ENCODE results near the gene MAP3K7.

Gene MAP3K7

GRCh38 chr6:90483956-90484355, 102.9 kb downstream of the MAP3K7 start:
- no peak overlapping the region for H3K27ac ChIP-seq (ENCODE audit: low read depth, low read length)
- H3K36me3 ChIP-seq (ENCODE audit: control insufficient read depth, insufficient read depth, low read length): no peaks in the 10 kb centered on the region
- H3K27me3 ChIP-seq (ENCODE audit: control insufficient read depth, insufficient read depth, low read length): no peaks in the 10 kb centered on the region
- no peak overlapping the region for H3K4me3 ChIP-seq (ENCODE audit: low read depth, low read length)
- H3K9me3 ChIP-seq (ENCODE audit: control insufficient read depth, insufficient read depth, low read length): peaks cover 10% of the 10 kb centered on the region
- H3K4me1 ChIP-seq (ENCODE audit: control insufficient read depth, insufficient read depth, low read length): peaks cover 26% of the 10 kb centered on the region
- H3K9ac ChIP-seq (ENCODE audit: low read depth, low read length): no peak overlapping the region

GRCh38 chr6:90483116-90483839, 103.6 kb downstream of the MAP3K7 start:
- Histone ChIP-seq H3K27me3 (ENCODE audit: control insufficient read depth, insufficient read depth, low read length) (no peaks in the 10 kb centered on the region), H3K27ac (ENCODE audit: low read depth, low read length) (no peak overlapping the region), H3K9ac (ENCODE audit: low read depth, low read length) (no peak overlapping the region), H3K4me1 (ENCODE audit: control insufficient read depth, insufficient read depth, low read length) (peaks cover 32% of the 10 kb centered on the region), H3K36me3 (ENCODE audit: control insufficient read depth, insufficient read depth, low read length) (no peaks in the 10 kb centered on the region), H3K4me3 (ENCODE audit: low read depth, low read length) (no peak overlapping the region), H3K9me3 (ENCODE audit: control insufficient read depth, insufficient read depth, low read length) (peaks cover 10% of the 10 kb centered on the region)

DNA sequence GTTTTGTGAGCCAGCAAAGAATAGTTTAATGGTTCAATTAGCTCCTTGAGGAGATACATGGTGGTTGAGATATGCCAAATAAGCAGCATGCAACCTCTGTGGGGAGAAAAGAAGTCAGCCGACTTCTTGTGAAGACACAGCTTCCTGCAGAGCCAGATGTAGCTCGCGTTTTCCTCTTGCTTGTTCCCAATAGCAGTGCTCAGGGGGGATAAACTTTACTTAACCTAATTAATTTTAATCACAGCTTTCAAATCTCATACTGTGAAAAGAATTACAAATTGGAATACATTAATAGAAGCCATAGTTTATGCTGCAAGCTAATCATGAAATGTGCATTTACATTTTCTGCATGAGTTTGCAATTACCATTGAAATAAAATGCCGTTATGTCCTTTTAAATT, 106.2 kb downstream of the MAP3K7 start:
- H3K4me1 ChIP-seq (ENCODE audit: control insufficient read depth, insufficient read depth, low read length): peaks cover 36% of the 10 kb centered on the region
- H3K36me3 ChIP-seq (ENCODE audit: control insufficient read depth, insufficient read depth, low read length): no peaks in the 10 kb centered on the region
- no peak overlapping the region for H3K27ac ChIP-seq (ENCODE audit: low read depth, low read length)
- no peak overlapping the region for H3K4me3 ChIP-seq (ENCODE audit: low read depth, low read length)
- H3K9ac ChIP-seq (ENCODE audit: low read depth, low read length): no peak overlapping the region
- H3K27me3 ChIP-seq (ENCODE audit: control insufficient read depth, insufficient read depth, low read length): no peaks in the 10 kb centered on the region
- H3K9me3 ChIP-seq (ENCODE audit: control insufficient read depth, insufficient read depth, low read length): 0 out of 2 replicates have a peak, but pooled peaks cover under 1% of the 10 kb centered on the region

DNA sequence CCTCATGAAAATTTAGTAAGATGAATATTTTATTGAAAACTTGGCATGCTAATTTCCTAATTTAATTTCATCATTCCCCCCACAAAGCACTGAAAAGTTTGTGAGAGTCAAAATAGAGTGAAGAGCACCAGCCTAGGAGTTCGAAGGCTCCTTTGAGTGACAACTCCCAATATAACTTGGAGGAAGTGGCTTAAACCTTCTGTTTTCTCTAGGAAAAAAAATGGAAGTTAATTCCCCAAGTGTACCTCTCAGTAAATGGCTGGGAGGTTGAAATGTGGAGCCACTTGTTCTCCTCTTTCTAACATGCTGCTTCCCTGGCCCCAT, 107.3 kb downstream of the MAP3K7 start:
- H3K27me3 ChIP-seq (ENCODE audit: control insufficient read depth, insufficient read depth, low read length): no peaks in the 10 kb centered on the region
- no peak overlapping the region for H3K9ac ChIP-seq (ENCODE audit: low read depth, low read length)
- peaks cover 25% of the 10 kb centered on the region for H3K4me1 ChIP-seq (ENCODE audit: control insufficient read depth, insufficient read depth, low read length)
- no peaks in the 10 kb centered on the region for H3K36me3 ChIP-seq (ENCODE audit: control insufficient read depth, insufficient read depth, low read length)
- no peak overlapping the region for H3K4me3 ChIP-seq (ENCODE audit: low read depth, low read length)
- no peak overlapping the region for H3K27ac ChIP-seq (ENCODE audit: low read depth, low read length)
- no peaks in the 10 kb centered on the region for H3K9me3 ChIP-seq (ENCODE audit: control insufficient read depth, insufficient read depth, low read length)

GRCh38 chr6:90478789-90479602, 107.9 kb downstream of the MAP3K7 start:
- Histone ChIP-seq H3K4me1 (ENCODE audit: control insufficient read depth, insufficient read depth, low read length) (peaks cover 19% of the 10 kb centered on the region), H3K27me3 (ENCODE audit: control insufficient read depth, insufficient read depth, low read length) (no peaks in the 10 kb centered on the region), H3K9ac (ENCODE audit: low read depth, low read length) (no peak overlapping the region), H3K4me3 (ENCODE audit: low read depth, low read length) (no peak overlapping the region), H3K9me3 (ENCODE audit: control insufficient read depth, insufficient read depth, low read length) (no peaks in the 10 kb centered on the region), H3K36me3 (ENCODE audit: control insufficient read depth, insufficient read depth, low read length) (no peaks in the 10 kb centered on the region), H3K27ac (ENCODE audit: low read depth, low read length) (peak overlapping the region; percentile 49)

DNA sequence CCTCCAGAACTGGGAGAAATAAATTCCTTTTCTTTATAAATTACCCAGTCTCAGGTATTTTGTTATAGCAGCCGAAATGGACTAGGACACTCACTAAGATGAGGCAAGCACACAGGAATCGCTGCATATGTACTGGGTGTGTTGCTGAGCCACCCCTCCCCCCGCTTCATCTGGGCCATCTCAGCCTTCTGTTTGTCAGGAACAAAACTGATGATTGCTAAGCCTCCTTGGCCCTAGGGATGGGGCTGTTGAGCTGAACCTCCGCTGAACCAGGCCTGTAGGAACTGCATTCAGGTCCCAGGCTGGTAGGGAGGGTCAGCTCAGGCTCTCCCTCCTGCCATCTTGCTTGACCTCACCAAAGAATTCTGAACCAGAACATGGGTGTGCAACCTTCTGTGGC, 108.6 kb downstream of the MAP3K7 start:
- Histone ChIP-seq H3K27ac (ENCODE audit: low read depth, low read length) (no peak overlapping the region), H3K36me3 (ENCODE audit: control insufficient read depth, insufficient read depth, low read length) (no peaks in the 10 kb centered on the region), H3K9ac (ENCODE audit: low read depth, low read length) (no peak overlapping the region), H3K4me1 (ENCODE audit: control insufficient read depth, insufficient read depth, low read length) (peaks cover 19% of the 10 kb centered on the region), H3K27me3 (ENCODE audit: control insufficient read depth, insufficient read depth, low read length) (no peaks in the 10 kb centered on the region), H3K9me3 (ENCODE audit: control insufficient read depth, insufficient read depth, low read length) (no peaks in the 10 kb centered on the region), H3K4me3 (ENCODE audit: low read depth, low read length) (no peak overlapping the region)

GRCh38 chr6:90477366-90477765, 109.5 kb downstream of the MAP3K7 start:
- H3K27ac ChIP-seq (ENCODE audit: low read depth, low read length): no peak overlapping the region
- no peaks in the 10 kb centered on the region for H3K36me3 ChIP-seq (ENCODE audit: control insufficient read depth, insufficient read depth, low read length)
- no peak overlapping the region for H3K4me3 ChIP-seq (ENCODE audit: low read depth, low read length)
- no peaks in the 10 kb centered on the region for H3K27me3 ChIP-seq (ENCODE audit: control insufficient read depth, insufficient read depth, low read length)
- H3K9me3 ChIP-seq (ENCODE audit: control insufficient read depth, insufficient read depth, low read length): no peaks in the 10 kb centered on the region
- peaks cover 19% of the 10 kb centered on the region for H3K4me1 ChIP-seq (ENCODE audit: control insufficient read depth, insufficient read depth, low read length)
- no peak overlapping the region for H3K9ac ChIP-seq (ENCODE audit: low read depth, low read length)

DNA sequence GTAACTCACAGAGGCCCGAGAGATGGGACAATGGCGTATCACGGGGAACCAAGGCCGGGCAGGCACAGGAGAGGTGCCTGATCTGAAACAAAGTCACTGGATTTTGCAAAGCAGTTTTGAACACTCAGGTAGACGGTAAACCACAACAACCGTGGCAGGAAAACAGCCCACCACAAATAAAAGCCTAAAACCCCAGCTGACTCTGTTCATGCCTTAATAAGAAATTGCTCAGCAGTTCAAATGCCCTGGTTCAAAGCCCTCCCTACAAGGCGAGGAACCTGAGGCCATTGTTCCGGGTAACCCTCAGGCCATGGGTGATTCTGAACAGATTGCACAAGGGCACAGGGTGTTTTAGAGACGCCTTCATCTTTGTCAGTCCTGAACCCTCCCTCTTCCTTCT, 114.2 kb downstream of the MAP3K7 start:
- no peaks in the 10 kb centered on the region for H3K36me3 ChIP-seq (ENCODE audit: control insufficient read depth, insufficient read depth, low read length)
- H3K27ac ChIP-seq (ENCODE audit: low read depth, low read length): no peak overlapping the region
- H3K27me3 ChIP-seq (ENCODE audit: control insufficient read depth, insufficient read depth, low read length): no peaks in the 10 kb centered on the region
- peaks cover 8% of the 10 kb centered on the region for H3K4me1 ChIP-seq (ENCODE audit: control insufficient read depth, insufficient read depth, low read length)
- no peak overlapping the region for H3K9ac ChIP-seq (ENCODE audit: low read depth, low read length)
- no peak overlapping the region for H3K4me3 ChIP-seq (ENCODE audit: low read depth, low read length)
- H3K9me3 ChIP-seq (ENCODE audit: control insufficient read depth, insufficient read depth, low read length): no peaks in the 10 kb centered on the region

- no peaks in the 10 kb centered on the region for H3K27me3 ChIP-seq (ENCODE audit: control insufficient read depth, insufficient read depth, low read length)
- H3K4me3 ChIP-seq (ENCODE audit: low read depth, low read length): no peak overlapping the region
- no peaks in the 10 kb centered on the region for H3K36me3 ChIP-seq (ENCODE audit: control insufficient read depth, insufficient read depth, low read length)
- no peak overlapping the region for H3K27ac ChIP-seq (ENCODE audit: low read depth, low read length)
- H3K9me3 ChIP-seq (ENCODE audit: control insufficient read depth, insufficient read depth, low read length): no peaks in the 10 kb centered on the region
- H3K9ac ChIP-seq (ENCODE audit: low read depth, low read length): no peak overlapping the region
- H3K4me1 ChIP-seq (ENCODE audit: control insufficient read depth, insufficient read depth, low read length): peaks cover 8% of the 10 kb centered on the region
Observed at GRCh38 chr6:90471263-90471662, 115.6 kb downstream of the MAP3K7 start.

- Histone ChIP-seq H3K27me3 (ENCODE audit: control insufficient read depth, insufficient read depth, low read length) (no peaks in the 10 kb centered on the region), H3K27ac (ENCODE audit: low read depth, low read length) (no peak overlapping the region), H3K4me3 (ENCODE audit: low read depth, low read length) (no peak overlapping the region), H3K36me3 (ENCODE audit: control insufficient read depth, insufficient read depth, low read length) (no peaks in the 10 kb centered on the region), H3K9me3 (ENCODE audit: control insufficient read depth, insufficient read depth, low read length) (no peaks in the 10 kb centered on the region), H3K9ac (ENCODE audit: low read depth, low read length) (no peak overlapping the region), H3K4me1 (ENCODE audit: control insufficient read depth, insufficient read depth, low read length) (peaks cover 8% of the 10 kb centered on the region)
Observed at GRCh38 chr6:90469906-90470305, 117.0 kb downstream of the MAP3K7 start.

DNA sequence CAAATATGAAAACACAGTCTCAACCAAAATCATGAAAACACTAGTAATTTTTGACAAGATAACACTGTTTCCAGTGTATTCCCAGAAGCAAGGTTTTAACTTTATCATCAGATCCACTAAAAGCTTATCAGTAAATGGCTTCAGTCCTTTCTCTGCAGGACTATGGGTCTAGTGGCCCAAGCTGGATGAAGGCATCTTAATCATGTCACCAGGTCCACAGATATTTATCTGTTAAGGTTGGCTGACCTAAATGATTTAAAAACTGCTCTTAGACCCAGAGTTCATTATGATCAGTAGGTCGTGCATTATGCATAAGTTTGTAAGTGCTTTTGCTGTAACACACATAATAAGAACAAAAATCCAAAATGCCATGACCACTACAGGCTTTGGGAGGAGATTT, 118.0 kb downstream of the MAP3K7 start:
- peaks cover 8% of the 10 kb centered on the region for H3K4me1 ChIP-seq (ENCODE audit: control insufficient read depth, insufficient read depth, low read length)

More for the DNA sequence above, 118.0 kb downstream of the MAP3K7 start:
- no peaks in the 10 kb centered on the region for H3K36me3 ChIP-seq (ENCODE audit: control insufficient read depth, insufficient read depth, low read length)
- H3K27ac ChIP-seq (ENCODE audit: low read depth, low read length): no peak overlapping the region
- H3K9me3 ChIP-seq (ENCODE audit: control insufficient read depth, insufficient read depth, low read length): no peaks in the 10 kb centered on the region
- no peaks in the 10 kb centered on the region for H3K27me3 ChIP-seq (ENCODE audit: control insufficient read depth, insufficient read depth, low read length)
- H3K9ac ChIP-seq (ENCODE audit: low read depth, low read length): no peak overlapping the region
- no peak overlapping the region for H3K4me3 ChIP-seq (ENCODE audit: low read depth, low read length)
